Subcutaneous abdominal adipose tissue (tissue), 5 donors: Measurements from ENCODE around the gene HEY2.
"Not testable (repeated sequence)": the region's sequence is repeated elsewhere in the genome, so short reads cannot be mapped to it uniquely, and the experiment has no call there.

Source experiments
- H3K27ac ChIP-seq: one replicate; pipeline ENCODE4 v1.7.0; 2013; ENCODE audit warnings: low read depth, mild to moderate bottlenecking, inconsistent platforms, low read length, moderate library complexity
- H3K27me3 ChIP-seq, 5 donors: one replicate each; pipeline ENCODE4 v1.7.0; 2013; ENCODE audit warnings: low read length in 5 of 5, inconsistent platforms in 1 of 5; ENCODE audit not compliant: control insufficient read depth in 5 of 5, insufficient read depth in 4 of 5
- H3K36me3 ChIP-seq, 5 donors: one replicate each; pipeline ENCODE4 v1.7.0; 2013; ENCODE audit warnings: low read length in 5 of 5; ENCODE audit not compliant: control insufficient read depth in 5 of 5, insufficient read depth in 5 of 5
- H3K4me1 ChIP-seq, 5 donors: one replicate each; pipeline ENCODE4 v1.7.0; 2013; ENCODE audit warnings: low read length in 5 of 5, mild to moderate bottlenecking in 3 of 5, moderate library complexity in 1 of 5; ENCODE audit not compliant: control insufficient read depth in 5 of 5, insufficient read depth in 5 of 5
- H3K4me3 ChIP-seq, 5 donors: one replicate each; pipeline ENCODE4 v1.7.0; 2013; ENCODE audit warnings: low read length in 5 of 5, low read depth in 1 of 5
- H3K9ac ChIP-seq, 5 donors: one replicate each; pipeline ENCODE4 v1.7.0; 2013; ENCODE audit warnings: low read length in 5 of 5, mild to moderate bottlenecking in 4 of 5, moderate library complexity in 3 of 5
- H3K9me3 ChIP-seq, 5 donors: one replicate each; pipeline ENCODE4 v1.7.0; 2013; ENCODE audit warnings: low read length in 5 of 5; ENCODE audit not compliant: control insufficient read depth in 5 of 5
- donor health status: healthy.
- donor health status: healthy.
- donor health status: healthy.
- donor health status: healthy.
- donor health status: healthy.

The HEY2 gene

DNA sequence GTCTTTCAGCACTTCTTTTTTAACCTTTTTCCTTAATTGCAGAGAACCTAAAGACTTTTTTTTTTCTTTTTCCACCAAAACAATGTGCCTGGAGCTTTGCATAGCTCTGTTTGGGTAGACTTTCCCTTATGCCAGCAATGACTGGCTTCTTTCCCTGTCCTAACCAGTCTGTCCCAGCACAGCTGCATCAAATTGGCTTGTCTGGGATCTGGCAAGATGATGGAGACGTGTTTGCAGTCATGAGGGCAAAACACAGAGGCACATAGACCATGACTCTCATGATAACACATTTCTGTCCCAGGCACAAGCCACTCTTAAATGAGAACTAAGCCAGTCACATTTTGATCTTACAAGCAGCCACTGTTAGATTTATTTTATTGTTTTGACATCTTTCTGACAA, 16.5 kb downstream of the HEY2 start:
- Histone ChIP-seq H3K4me1 (no peaks in the 10 kb centered on the region), H3K27ac (no peak overlapping the region), H3K9ac (no peak overlapping the region), H3K27me3 (peaks cover 0 to 5% (median 0%) of the 10 kb centered on the region in 5 donors), H3K36me3 (no peaks in the 10 kb centered on the region), H3K4me3 (no peak overlapping the region), H3K9me3 (no peaks in the 10 kb centered on the region)

- H3K27ac ChIP-seq: no peak overlapping the region
- no peak overlapping the region for H3K9ac ChIP-seq
- H3K27me3 ChIP-seq: peaks cover 0 to 5% (median 0%) of the 10 kb centered on the region in 5 donors
- no peaks in the 10 kb centered on the region for H3K36me3 ChIP-seq
- H3K4me1 ChIP-seq: no peaks in the 10 kb centered on the region
- H3K4me3 ChIP-seq: no peak overlapping the region
- H3K9me3 ChIP-seq: no peaks in the 10 kb centered on the region
These were observed 17.2 kb downstream of the HEY2 start for GRCh38 chr6:125766641-125767040.

DNA sequence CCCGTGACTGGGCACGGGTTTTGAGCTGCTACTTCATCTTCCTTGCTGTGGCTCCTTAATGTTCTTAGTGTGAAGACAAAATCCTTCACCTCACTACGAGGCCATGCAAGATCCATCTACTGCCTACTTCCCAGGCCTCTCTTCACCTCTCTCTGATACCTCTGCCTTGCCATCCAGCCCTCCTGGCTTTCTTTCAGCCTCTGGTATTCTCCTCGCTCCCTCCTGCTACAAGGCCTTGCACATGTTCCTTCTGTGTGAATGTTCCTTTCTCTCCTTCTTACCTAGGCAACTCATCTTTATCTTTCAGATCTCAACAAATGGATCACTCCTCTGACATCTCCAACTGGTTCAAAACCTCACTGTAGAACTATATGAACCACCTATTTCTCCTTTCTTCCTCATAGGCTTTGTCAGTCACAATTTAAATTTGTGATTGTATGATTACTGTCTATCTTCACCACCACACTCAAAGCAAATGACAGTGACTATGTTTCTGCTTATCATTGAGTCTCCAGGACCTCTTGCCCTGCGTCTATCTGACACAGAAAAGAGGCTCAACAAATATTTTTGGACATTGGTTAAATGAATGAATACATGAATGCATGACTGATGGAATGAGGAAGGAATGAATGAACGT, 19.8 kb downstream of the HEY2 start:
- peaks cover 0 to 2% (median 0%) of the 10 kb centered on the region in 5 donors for H3K4me1 ChIP-seq
- no peaks in the 10 kb centered on the region for H3K9me3 ChIP-seq
- no peak overlapping the region for H3K4me3 ChIP-seq
- H3K9ac ChIP-seq: no peak overlapping the region
- H3K36me3 ChIP-seq: no peaks in the 10 kb centered on the region
- peaks cover 0 to 5% (median 0%) of the 10 kb centered on the region in 5 donors for H3K27me3 ChIP-seq
- H3K27ac ChIP-seq: no peak overlapping the region

GRCh38 chr6:125773387-125774341, 24.2 kb downstream of the HEY2 start:
- H3K4me1 ChIP-seq: peaks cover 0 to 2% (median 0%) of the 10 kb centered on the region in 5 donors
- no peak overlapping the region for H3K4me3 ChIP-seq
- no peaks in the 10 kb centered on the region for H3K9me3 ChIP-seq
- no peak overlapping the region for H3K27ac ChIP-seq
- peaks cover 0 to 3% (median 0%) of the 10 kb centered on the region in 5 donors for H3K27me3 ChIP-seq
- H3K36me3 ChIP-seq: no peaks in the 10 kb centered on the region
- no peak overlapping the region for H3K9ac ChIP-seq

DNA sequence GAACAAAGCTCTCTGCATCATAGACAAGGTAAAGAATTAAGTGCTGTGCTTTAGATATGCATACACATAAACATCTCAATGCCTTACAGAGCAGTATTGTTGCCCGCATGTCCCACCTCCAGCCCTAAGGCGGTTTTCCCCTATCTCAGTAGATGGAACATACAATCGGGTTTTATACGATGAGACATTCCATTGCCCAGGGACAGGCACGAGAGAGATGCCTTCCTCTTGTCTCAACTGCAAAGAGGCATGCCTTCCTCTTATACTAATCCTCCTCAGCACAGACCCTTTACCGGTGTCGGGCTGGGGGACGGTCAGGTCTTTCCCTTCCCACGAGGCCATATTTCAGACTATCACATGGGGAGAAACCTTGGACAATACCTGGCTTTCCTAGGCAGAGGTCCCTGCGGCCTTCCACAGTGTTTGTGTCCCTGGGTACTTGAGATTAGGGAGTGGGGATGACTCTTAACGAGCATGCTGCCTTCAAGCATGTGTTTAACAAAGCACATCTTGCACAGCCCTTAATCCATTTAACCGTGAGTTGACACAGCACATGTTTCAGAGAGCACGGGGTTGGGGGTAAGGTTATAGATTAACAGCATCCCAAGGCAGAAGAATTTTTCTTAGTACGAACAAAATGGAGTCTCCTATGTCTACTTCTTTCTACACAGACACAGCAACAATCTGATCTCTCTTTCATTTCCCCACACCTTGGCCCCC, 26.8 kb downstream of the HEY2 start:
- not testable (repeated sequence) for H3K9ac ChIP-seq, H3K36me3 ChIP-seq, H3K4me3 ChIP-seq, H3K9me3 ChIP-seq, H3K27me3 ChIP-seq, H3K27ac ChIP-seq, H3K4me1 ChIP-seq

GRCh38 chr6:125779924-125780539, 30.6 kb downstream of the HEY2 start:
- Histone ChIP-seq H3K4me1 (peaks cover 0 to 5% (median 0%) of the 10 kb centered on the region in 5 donors), H3K27ac (peak overlapping the region; percentile 96), H3K4me3 (peak overlapping the region; percentile 69 to 95 (median 74)), H3K27me3 (peaks cover 0 to under 1% (median 0%) of the 10 kb centered on the region in 5 donors), H3K36me3 (no peaks in the 10 kb centered on the region), H3K9me3 (no peaks in the 10 kb centered on the region), H3K9ac (peak overlapping the region; percentile 83 to 96 (median 91))

- Histone ChIP-seq H3K36me3 (no peaks in the 10 kb centered on the region), H3K27ac (peak overlapping the region; percentile 96), H3K4me3 (peak overlapping the region; percentile 69 to 95 (median 74)), H3K9me3 (no peaks in the 10 kb centered on the region), H3K4me1 (peaks cover 0 to 5% (median 0%) of the 10 kb centered on the region in 5 donors), H3K27me3 (no peaks in the 10 kb centered on the region), H3K9ac (peak overlapping the region; percentile 83 to 96 (median 91))
These were observed 31.3 kb downstream of the HEY2 start for GRCh38 chr6:125780540-125781313.

DNA sequence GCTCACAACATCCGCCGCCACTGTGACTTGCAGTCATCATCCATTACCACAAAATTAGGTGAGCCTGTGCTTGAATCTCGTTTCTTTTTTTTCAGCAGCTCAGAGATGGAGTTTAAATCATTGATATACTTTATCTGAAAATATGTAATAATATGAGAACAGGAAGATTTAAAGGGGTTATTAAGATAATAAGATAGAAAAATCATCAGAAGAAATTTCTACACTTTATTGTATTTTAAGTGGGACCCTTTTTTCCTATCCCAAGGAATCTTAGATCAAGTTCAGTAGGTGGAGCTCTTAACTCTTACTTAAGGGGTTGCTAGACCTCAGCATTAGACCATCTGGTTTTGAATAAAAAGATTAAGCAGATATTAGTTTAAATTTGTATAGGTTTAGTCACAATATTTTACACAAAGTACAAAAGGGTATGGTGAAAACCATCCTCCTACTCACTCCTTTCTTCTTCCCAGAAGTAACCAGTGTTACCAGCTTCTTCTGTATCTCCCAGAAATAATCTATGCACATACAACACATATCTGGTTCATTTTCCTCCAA, 32.0 kb downstream of the HEY2 start:
- Histone ChIP-seq H3K9ac (peak overlapping the region; percentile 83 to 96 (median 91)), H3K4me1 (peaks cover 0 to 5% (median 0%) of the 10 kb centered on the region in 5 donors), H3K27me3 (no peaks in the 10 kb centered on the region), H3K9me3 (no peaks in the 10 kb centered on the region), H3K36me3 (no peaks in the 10 kb centered on the region), H3K27ac (peak overlapping the region; percentile 96), H3K4me3 (peak overlapping the region; percentile 69 to 95 (median 74))

DNA sequence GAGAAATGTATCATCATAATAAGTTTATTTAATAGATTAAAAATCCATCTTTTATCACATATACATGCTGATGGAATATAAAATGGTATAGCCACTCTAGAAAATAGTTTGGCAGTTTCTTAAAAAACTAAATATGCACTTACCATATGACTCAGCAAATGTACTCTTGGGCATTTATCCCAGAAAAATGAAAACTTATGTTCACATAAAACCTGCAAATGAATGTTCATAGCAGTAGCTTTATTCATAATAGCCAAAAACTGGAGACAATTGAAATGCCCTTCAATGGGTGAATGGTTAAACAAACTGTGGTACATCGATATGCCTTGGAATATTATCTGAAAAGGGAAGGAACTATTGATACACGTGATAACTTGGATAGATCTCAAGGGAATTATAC, 34.9 kb downstream of the HEY2 start:
- no peaks in the 10 kb centered on the region for H3K27me3 ChIP-seq
- H3K4me3 ChIP-seq: no peak overlapping the region
- H3K9me3 ChIP-seq: no peaks in the 10 kb centered on the region
- peaks cover 3 to 12% (median 8%) of the 10 kb centered on the region in 5 donors for H3K4me1 ChIP-seq
- H3K27ac ChIP-seq: no peak overlapping the region
- no peak overlapping the region for H3K9ac ChIP-seq
- no peaks in the 10 kb centered on the region for H3K36me3 ChIP-seq
